HG03558 (cell line): Measurements from ENCODE around the gene YKT6.

Experiments used
- ATAC-seq: cut with Tn5 transposase; IDR thresholded peaks from one replicate; pipeline ENCODE4 v1.9.1; 2021; ENCODE audit warnings: moderate number of reproducible peaks; ENCODE audit not compliant: unreplicated experiment; ENCODE audit errors: extremely low read depth

The YKT6 gene

DNA sequence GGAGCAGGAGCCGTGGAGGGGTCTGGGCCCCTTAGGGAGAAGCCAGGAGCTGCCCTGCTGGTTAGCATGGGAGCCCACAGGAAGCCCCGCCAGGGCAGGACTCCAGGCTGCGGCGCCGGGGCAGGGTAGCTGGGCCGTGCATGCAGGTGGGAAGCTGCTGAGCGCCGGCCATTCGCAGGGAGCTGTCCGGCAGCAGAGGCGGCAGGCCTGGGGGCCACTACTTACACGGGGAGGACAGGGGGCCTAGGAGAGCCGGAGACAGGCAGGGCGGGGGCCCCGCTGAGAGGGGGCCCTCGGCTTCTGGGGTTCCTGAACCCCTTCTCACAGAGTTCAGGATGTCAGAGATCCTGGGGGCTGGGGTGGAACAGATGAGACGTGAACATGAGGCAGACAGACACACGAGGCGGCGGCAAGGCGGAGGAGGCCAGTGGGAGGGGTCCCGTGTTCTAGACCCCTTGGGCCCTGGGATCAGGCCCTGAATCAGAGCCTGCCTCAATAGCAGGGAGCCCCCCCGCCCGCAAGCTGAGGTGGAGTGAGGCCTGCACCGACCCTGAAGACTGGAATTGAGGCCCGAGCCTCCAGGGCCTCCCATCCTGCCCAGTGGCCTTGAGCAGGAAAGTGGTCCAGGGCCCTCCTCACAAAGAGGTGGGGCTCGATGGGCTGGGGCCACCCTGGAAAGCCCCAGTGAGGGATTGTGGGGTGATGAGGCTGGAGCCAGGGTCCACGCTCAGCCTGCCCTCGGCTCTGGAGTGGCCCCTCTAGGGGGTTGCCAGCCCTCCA is 28.0 kb downstream of the YKT6 start:
- no peak for ATAC-seq

DNA sequence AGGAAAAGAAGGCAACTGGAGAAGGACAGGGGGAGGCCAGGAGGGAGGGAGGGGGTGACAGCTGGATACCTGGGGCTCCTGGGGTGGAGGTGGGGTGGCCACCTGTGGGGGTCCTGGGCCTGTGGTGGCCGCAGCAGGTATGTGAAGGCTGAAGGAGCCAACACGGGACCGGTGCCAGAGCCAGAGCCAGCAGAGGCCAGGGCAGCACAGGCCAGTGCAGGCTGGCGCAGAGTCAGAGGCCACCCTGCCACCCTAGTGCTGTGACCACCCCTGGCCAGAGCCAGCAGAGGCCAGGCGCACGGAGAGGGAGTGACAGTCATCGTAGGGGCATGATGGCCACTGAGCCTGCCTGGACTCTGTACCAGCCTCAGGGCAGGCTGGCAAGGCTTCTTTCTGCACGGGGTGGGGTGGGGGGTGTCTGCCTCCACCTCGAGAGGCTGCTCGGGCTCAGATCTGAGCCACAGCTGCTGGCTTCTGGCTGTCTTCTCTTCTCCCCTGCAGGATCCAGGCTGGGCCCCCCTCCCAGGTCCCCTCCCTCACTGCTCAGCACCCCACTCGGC is 28.8 kb downstream of the YKT6 start:
- ATAC-seq, result no peak

DNA sequence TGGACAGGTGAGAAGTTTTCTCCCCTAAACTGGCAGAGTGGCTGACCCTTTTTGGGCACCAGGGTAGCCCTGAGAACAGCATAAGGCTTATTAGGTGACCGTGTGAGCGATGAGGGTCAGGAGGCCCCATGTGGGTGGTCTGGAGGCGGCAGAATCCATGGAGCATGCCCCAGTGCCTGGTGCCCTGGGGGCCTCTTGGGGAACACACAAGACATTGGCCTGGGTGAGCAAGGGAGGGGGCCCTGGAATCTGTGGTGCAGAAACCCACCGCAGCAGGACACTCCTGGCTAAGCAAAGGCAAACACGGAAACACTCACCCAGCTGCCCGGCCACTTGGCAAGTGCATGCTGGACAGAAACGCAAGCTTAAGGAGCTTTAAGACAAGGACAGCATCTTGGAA is 29.5 kb downstream of the YKT6 start:
- no peak for ATAC-seq

DNA sequence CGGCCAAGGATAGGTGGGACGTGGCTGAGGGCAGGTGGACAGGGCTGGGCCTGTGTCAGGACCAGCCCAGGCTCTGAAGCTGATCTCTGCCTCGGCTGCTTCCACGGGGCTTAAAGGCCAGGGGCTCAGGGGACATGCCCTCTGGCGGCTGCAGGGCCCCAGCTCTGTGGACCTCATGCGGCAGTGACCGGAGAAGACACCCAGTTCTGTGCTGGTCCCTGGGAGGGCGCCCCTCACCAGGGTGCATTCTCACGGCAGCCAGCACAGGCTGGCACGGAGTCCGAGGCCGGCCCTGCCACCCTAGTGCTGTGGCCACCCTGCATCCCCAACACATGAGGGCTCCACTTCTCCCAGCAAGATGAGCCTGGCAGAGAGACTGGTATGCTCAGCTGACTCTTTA is 30.3 kb downstream of the YKT6 start:
- ATAC-seq, result no peak

DNA sequence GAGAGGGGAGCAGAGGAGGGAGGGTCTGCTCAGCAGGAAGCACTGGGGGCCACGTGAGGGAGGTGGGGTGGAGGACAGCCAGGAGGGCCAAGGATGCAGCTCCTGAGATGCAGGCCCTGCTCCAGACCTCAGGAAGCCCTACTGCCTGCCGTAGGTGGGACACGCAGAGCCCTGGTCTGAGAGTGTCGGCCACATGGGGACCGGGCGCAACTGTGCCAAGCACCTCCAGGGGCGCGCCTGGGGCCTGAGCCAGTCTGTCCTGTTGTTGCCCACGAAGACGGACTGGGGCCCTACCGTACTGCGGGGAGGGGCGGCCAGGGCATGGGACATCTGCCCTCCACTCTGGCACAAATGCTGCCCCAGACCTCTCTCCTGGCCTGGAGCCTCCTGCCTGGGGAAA is 31.6 kb downstream of the YKT6 start:
- no peak for ATAC-seq

DNA sequence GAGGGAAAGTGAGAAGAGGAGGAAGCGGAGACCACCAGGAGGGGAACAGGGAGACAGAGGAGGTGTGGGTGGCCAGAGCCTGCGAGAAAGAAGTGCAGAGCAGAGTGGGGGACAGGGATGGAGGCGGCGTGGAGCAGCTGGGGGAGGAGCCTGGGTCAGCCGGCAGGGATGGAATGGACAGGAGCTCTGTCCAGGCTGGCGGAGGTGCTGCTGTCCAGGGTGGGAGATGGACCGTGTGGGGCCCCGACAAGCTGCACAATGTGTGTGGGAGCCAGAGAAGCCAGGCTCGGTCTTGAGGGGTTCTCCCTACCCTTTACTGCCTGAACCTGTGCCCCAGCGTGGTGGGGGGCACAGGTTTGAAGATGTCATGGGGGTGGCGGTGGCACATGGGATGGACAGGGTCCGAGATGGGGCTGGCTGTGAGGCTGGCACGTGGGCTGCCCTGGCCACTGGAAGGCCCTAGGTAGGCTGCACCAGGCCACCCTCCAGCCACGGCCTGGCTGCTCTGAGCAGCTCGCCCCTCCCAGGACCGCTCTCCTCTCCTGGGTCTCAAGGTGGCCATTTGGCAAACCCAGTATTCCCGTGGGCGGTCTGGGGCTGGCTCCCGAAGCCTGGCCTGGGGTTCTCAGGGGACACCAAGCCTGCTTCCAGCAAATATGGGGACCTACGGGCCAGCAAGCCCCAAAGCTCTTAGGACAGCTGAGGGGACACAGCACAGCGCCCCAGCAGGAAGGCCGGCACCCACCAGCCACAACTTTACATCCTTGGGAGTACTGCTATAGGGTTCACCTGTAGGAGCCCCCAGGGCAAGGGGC is 32.3 kb downstream of the YKT6 start:
- ATAC-seq, result no peak

DNA sequence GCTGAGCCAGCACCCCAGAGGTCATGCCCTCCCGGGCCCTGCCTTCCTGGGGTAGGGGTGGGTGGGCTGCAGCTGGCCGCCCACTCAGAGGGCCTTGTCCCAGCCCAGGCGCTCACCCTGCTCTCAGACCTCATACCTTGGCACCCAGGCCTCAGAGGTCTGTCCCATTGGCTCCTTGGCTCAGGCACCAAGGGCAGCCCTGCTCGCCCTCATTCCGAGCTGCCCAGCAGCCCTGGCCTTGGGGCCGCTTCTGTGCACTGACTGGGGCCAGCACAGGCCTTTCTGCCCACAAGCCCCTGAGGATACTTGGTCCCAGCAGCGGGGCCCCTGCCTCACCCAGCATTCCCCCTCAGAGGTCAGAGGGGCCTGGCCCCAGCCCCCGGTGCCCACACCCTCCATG is 34.3 kb downstream of the YKT6 start:
- no peak for ATAC-seq

DNA sequence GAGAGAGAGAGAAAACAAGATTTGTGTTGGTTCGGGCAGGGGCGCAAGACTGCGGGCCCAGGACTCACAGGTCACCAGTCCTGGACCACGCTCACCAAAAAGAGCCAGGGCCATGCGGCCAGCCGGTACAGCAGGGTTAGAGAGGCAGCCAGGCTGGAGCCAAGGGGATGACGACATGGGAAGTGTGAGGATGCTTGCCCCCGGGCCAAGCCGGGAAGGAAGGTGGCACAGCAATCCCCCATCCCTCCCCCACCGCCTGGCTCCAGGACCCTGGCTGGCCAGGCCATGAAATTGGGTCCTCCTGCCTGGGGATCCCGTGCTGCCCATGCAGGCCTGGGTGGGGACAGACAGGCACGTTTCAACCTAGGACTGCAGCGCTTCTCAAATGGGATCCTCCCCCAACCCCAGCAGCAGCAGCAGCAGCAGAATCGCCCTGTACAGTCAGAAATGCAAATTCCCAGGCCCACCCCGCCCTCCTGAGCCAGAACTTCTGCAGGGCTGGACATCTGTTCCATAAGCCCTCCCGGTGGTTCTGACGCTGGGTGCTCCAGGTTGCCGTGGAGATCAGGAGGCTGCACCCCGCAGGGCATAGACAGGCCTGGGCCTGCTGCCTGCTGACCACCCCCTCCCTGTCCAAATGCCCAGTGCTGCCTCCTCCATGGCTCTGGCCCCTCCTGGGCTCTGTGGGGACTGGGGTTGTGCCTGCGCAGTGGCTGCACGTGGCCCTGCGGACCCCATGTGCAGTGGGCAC is 35.0 kb downstream of the YKT6 start:
- ATAC-seq, result no peak

DNA sequence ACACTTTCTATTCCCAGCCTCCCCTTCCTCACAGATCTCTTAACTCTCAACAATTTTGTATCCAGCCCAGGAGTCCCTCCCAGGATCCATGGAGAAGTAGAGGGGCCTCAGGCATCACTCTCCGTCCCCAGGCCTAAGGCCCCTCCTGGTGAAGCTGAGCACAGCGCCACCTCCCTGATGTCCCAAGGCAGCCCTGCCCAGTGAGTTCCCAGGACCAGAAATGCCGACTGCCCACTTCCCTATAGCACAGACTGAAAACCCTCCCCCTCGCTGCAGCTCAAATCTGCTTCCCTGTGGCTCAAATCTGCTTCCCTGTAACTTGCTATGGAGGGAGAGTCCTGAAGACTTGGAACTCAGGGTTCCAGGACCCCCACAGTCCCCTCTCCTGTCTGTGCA is 35.6 kb downstream of the YKT6 start:
- no peak for ATAC-seq

DNA sequence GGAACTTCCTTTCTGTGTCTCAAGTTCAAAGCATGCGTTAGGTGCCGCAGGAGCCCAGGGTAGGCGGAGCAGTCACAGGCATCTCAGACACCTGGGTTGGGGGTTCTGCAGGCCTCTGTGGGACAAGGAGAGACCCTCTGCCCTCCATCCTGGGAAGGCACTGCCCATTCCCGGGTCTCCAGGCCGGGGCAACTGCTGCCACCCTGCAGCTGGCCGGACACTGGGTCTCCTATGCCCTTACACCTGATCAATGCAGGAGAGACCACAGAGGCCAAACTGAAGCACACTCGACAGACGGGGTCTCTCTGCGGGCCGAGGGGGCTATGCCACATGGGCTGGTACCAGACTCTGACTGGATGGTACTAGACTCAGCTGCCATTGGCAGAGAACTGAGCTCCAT is 36.9 kb downstream of the YKT6 start:
- ATAC-seq, result no peak

DNA sequence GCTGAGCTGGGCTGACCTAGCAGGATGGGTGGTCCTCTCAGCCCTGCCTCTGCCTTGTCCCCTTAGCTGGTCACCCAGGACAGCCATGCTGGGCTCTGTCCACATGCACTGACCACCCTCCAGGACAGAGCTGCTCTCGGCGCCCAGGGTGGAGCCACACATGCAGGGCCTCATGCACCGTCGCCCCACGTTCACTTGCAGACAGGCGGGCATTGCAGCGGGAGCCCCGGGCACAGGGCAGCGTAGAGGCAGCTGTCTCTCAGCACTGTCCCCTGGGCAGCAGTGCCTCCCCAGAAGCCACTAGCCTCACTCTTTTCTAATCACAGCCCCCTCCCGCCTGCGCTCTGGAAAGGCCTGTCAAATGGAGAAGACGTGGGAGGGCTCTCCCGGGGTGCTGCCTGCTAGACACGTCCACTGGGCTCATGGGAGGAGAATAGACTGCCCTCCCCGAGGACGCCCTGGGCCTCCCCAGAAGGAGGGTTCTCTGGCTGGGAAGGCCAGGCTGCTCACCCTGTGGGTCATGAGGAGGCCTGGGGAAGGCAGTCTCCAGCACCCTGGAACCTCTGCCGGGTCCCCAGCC is 37.4 kb downstream of the YKT6 start:
- ATAC-seq, result no peak

DNA sequence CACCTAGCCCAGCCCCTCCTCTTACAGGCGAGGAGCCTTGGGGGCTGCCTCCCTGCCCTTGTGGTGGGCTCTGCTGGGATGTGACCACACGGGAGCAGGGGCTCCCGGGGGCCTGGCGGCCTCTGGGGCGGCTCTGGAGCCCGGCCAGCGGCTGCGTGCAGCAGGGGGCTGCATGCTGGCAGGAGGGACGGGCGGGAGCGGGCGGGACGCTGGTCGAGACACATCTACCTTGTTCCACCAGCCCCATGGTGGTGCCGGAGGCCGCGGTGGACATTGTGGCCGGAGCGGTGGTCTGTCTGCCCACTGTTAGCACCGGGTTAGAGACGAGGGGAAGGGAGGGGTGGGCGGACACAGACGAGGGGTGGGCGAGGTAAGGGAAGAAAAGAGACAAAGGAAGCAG is 38.6 kb downstream of the YKT6 start:
- no peak for ATAC-seq

DNA sequence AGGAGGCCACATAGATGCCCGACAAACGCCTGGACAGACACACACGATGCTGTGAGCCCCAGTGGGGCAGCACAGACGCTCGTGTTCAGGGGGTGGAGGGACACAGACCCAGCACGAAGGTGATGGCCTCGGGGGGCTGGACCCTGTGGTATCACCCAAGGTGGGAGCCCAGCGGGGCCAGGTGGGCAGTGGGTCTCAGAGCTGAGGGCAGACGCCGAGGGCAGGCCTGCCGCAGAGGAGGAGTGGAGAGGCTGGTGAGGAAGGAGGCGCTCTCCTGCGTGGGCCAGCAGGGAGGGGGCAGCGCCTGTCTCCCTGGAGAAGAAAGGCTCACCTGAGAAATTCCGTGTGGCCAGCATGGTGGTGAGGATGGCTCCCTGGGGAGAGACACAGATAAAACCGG is 39.6 kb downstream of the YKT6 start:
- ATAC-seq, result no peak

DNA sequence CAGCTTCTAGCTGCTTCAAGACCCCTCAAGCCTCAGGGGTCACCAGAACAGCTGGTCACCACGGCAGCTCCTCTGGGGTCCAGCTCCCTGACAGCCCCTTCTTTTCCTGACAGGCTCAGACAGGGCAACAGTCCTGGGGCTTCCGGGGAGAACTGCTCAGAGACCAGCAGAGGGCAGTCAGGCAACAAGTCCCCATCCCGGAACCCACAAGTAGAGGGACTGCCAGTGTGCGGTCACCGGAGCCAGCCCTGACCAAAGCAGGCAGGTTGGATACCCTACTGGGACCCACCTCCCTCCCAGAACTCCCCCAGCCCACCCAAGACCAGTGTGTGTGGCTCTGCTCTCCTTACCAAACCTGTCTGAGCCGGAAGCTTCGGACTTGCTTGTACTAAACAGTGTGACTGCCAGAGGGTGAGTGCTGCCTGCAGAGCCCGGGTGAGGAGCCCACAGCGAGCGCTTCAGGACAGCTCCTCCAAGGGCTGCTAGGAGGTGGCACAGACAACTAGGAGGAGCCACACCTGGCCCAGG is 40.3 kb downstream of the YKT6 start:
- ATAC-seq, result no peak

DNA sequence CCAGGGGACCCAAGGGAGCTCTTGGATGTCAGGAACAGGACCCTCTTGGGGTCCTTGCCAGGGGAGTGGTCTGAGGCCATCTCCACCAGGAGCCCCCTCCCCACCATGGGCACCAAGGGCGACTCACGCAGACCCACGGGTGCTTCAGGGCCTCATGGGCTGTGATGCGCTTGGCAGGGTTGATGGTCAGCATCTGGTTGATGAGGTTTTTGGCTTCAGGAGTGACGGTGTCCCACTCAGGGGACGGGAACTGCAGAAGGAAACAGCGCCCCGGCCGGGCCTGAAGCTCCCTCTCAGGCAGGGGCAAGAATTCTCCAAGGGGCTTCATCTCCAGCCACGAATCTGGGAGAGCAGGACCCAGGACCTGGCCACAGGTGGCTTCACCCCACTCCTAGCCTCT is 41.3 kb downstream of the YKT6 start:
- no peak for ATAC-seq

DNA sequence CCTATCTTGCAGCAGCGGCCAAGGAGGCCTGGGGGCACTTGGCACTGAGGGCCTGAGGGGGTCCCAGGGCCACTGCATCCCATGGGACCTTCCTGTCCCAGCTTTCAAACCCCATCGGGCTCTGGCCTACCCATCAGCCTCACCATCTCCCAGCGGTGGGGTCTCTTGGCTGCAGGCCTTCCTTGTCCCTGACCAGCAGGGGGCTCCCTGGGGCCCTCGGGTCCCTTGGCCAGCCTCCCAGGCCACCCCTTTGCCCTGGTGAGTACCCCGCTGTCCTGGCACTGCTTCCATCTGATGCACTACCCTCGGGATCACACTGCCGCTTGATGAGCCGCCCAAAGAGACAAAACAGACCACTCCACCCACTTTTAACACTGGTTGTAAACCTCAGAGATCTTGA is 43.5 kb downstream of the YKT6 start:
- no peak for ATAC-seq

DNA sequence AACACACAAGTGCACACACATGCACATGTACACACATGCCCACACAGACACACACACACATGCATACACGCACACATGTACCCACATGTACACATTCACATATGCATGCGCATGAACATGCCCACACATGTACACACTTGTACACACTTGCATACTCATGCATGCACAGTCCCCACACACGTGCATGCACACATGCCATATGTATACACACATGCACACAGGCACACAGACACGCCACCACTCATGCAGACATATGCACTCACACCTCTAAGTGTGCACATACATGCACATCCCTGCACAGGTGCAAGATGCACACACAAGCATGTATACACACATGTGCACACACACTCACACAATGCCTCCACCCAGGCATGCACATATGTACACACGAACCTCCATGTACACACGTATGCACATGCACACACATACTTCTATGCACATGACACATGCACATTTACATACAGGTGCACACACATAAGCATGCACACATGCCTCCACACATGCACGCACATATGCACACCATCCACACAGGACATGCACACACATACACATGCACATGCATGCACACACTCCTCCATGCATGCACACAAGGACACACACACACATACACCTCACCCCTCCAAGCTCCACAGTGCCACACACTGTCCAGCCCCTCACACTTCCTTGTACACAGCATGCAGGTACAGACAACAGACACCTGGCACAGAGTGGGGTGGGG is 45.8 kb downstream of the YKT6 start:
- ATAC-seq, result no peak

DNA sequence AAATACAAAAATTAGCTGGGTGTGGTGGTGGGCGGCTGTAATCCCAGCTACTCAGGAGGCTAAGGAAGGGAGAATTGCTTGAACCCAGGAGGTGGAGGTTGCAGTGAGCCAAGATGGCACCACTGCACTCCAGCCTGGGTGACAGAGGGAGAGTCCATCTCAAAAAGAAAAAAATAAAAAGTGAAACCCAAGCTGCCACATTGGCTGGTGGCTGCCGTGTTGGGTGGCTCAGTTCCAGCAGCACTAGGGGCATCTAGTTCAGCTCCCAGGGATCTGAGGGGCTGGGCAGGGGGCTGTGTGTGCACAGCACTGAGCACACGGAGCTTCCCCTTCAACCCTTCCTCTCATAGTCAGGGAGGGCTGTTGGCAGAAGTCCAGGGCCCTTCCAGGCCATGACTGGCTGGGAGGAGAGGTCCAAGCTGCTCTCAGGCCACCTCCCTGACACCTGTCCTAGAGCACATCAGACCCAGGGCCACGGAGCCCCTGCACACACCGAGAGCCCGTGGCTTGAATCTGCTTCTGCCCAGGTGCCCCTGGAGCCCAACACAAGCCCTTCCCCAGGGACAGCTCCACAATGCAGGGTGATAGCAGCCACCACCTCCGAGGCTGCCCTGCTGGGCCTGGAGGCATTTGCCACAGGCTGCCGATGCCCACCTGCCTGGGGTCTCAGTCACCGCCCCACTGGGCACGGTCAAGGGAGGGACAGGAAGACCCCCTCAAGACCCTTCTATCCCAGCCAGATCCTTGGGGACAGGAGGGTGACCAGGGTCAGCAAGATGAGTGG is 47.3 kb downstream of the YKT6 start:
- no peak for ATAC-seq
